ENCODE data around the gene MAP2K3.

Gene MAP2K3

DNA sequence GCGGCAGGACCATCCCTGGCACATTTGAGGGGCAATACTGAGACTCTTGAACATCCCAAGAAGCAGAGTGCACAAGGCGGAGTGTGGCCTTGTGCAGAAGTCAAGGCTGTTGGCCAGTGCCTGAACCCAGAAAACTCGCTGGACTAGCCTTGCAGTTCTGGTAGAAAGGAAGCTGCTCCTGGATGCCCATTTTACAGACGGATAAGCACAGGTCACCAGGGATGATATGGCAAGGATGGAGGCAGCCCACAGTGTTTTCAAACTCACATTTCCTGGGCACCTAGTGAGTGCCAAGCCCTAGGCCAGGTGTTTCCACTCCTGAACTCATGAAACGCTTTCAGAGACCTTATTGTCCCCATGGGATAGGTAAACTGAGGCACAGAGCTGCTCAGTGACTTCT is 1.7 kb upstream of the MAP2K3 start:
- TF ChIP-seq, protein P1, sequence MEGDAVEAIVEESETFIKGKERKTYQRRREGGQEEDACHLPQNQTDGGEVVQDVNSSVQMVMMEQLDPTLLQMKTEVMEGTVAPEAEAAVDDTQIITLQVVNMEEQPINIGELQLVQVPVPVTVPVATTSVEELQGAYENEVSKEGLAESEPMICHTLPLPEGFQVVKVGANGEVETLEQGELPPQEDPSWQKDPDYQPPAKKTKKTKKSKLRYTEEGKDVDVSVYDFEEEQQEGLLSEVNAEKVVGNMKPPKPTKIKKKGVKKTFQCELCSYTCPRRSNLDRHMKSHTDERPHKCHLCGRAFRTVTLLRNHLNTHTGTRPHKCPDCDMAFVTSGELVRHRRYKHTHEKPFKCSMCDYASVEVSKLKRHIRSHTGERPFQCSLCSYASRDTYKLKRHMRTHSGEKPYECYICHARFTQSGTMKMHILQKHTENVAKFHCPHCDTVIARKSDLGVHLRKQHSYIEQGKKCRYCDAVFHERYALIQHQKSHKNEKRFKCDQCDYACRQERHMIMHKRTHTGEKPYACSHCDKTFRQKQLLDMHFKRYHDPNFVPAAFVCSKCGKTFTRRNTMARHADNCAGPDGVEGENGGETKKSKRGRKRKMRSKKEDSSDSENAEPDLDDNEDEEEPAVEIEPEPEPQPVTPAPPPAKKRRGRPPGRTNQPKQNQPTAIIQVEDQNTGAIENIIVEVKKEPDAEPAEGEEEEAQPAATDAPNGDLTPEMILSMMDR (IDR thresholded peaks at IDR 0.05; ENCODE audit: low read depth, low read length): no peak
- Histone ChIP-seq H3K27ac (no peak overlapping the region), H3K9me3 (ENCODE audit: severe bottlenecking) (no peaks in the 10 kb centered on the region), H3K27me3 (ENCODE audit: insufficient read depth, low read depth, severe bottlenecking) (peaks cover 3% of the 10 kb centered on the region), H3K36me3 (no peaks in the 10 kb centered on the region), H3K4me3 (ENCODE audit: low read depth, low read length) (no peak overlapping the region)
- no peak for DNase-seq

- H3K27ac ChIP-seq: no peak overlapping the region; the same call in 1 of the 2 replicates
- H3K27me3 ChIP-seq (ENCODE audit: insufficient read depth, low read depth, severe bottlenecking): peaks cover 3% of the 10 kb centered on the region
- no peaks in the 10 kb centered on the region for H3K36me3 ChIP-seq
- peak overlapping the region; percentile 51 for H3K4me3 ChIP-seq (ENCODE audit: low read depth, low read length)
- no peak for DNase-seq
- H3K9me3 ChIP-seq (ENCODE audit: severe bottlenecking): no peaks in the 10 kb centered on the region
- TF ChIP-seq, protein P1 (IDR thresholded peaks at IDR 0.05; ENCODE audit: low read depth, low read length): no peak
Observed at GRCh38 chr17:21283482-21284318, 811 bp upstream of the MAP2K3 start.

DNA sequence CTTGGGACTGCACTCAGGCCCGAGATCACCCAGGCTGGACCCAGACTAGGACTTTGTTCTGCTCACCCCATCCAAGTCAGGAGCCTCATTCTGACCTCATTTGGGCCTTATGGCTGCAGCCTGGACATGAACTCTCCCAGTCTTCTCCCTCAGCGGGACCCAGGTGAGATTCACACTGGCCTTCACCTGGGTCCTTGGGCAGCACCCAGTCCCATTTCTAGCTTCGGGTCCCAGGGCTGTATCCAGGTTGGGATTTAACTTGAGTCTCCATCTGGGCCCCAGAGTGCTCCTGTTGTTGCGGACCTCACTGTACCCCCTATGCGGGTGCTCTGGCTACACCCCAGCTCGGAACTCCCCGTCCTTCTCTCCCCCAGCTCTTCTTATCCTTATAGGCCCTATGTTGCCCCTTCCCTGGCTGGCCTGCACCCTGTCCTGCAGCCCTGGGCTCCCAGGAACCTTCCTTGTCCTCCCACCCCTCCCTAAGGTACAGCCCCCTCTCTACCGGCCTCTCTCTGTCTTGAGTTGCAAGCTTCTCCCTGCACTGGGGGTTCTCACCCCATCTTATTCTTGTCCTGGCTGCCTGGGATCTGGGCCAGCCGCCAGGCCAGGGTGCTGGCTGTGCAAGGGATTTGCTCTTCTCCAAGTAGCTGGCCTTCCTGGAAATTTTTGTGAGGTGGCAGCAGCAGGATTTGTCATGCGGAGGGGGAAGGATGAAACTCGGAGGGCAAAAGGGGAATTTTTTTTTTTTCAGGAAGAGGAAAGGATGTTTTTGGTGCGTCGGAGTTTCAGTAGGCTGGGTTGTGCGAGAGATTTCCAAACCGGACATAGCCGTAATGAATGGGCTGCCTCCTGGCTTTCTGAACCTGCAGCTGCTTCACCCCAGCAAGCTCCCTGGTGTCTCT is 904 bp downstream of the MAP2K3 start:
- Histone ChIP-seq H3K27me3 (ENCODE audit: insufficient read depth, low read depth, severe bottlenecking) (no peaks in the 10 kb centered on the region), H3K27ac (peak overlapping the region; percentile 65; the same call in 1 of the 2 replicates), H3K36me3 (no peaks in the 10 kb centered on the region), H3K4me3 (ENCODE audit: low read depth, low read length) (peak overlapping the region; percentile 82), H3K9me3 (ENCODE audit: severe bottlenecking) (no peaks in the 10 kb centered on the region)
- DNase-seq: no peak
- TF ChIP-seq, protein P1 (IDR thresholded peaks at IDR 0.05; ENCODE audit: low read depth, low read length): no peak

DNA sequence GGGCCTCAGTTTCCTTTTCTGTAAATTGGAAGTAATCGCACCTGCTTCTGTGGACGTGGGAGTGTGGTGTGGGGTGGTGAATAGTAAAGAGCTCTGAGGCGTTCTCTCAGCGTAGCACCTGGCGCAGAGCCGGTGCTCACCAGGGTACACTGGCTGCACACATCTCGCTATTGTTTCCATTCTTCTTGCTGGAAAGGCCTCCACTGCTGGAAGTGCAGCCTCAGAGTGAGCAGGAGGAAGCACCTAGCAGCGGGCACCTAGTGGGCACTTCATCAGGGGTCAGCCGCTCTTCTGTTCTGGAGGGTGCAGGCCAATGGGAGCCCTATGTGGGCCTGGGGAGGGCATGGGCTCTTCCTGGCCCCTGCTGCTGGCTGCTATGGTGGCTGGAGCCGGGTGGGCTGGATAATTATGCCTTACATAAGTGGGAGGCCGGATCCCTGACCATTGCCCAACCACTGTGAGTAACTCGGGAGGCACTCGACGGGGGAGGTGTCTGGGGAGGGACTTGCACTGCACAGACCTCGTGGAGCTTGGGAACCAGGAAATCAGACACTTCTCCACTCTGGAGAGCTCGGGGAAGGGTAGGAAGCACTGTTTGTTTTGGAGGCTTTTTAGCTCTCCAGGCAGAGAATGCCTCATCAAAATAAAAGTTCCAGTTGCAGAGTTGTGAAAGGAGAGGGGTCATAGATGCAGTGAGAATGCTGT is 1.7 kb downstream of the MAP2K3 start:
- no peak for DNase-seq
- no peaks in the 10 kb centered on the region for H3K9me3 ChIP-seq (ENCODE audit: severe bottlenecking)
- TF ChIP-seq, protein P1 (IDR thresholded peaks at IDR 0.05; ENCODE audit: low read depth, low read length): no peak
- no peak overlapping the region for H3K4me3 ChIP-seq (ENCODE audit: low read depth, low read length)
- no peaks in the 10 kb centered on the region for H3K27me3 ChIP-seq (ENCODE audit: insufficient read depth, low read depth, severe bottlenecking)
- no peak overlapping the region for H3K27ac ChIP-seq
- no peaks in the 10 kb centered on the region for H3K36me3 ChIP-seq

GRCh38 chr17:21286909-21287702 is 2.6 kb downstream of the MAP2K3 start:
- TF ChIP-seq, protein P1 (IDR thresholded peaks at IDR 0.05; ENCODE audit: low read depth, low read length): no peak
- DNase-seq: no peak
- H3K27ac ChIP-seq: no peak overlapping the region

More at GRCh38 chr17:21286909-21287702, 2.6 kb downstream of the MAP2K3 start:
- no peak overlapping the region for H3K4me3 ChIP-seq (ENCODE audit: low read depth, low read length)
- H3K36me3 ChIP-seq: no peaks in the 10 kb centered on the region
- H3K27me3 ChIP-seq (ENCODE audit: insufficient read depth, low read depth, severe bottlenecking): no peaks in the 10 kb centered on the region
- no peaks in the 10 kb centered on the region for H3K9me3 ChIP-seq (ENCODE audit: severe bottlenecking)

Measured in WERI-Rb-1 (cell line).